IMR-90 (cell line): Measurements from ENCODE around the gene TMEM154. TPM values are rescaled to one million over a fixed set of nuclear protein-coding genes. Genes with fewer than 3 reads are reported as not detected.

Experiments used
- ATAC-seq: fragments of 200-7000 bp; cut with Tn5 transposase; 2 replicates; pipeline ENCODE4 v1.9.1; 2020; ENCODE audit warnings: low read depth, mild to moderate bottlenecking, moderate library complexity
- BruUV-seq: library from RNA; stranded (reverse); fragments of 400-500 nt; replicated peaks from 2 replicates; lab custom pipeline; 2021; lab: Mats Ljungman, UMichigan
- CTCF ChIA-PET: fragments of 300-600 bp; formaldehyde crosslinking; extraction: SDS; loops from one replicate; lab custom pipeline; 2021; ENCODE audit warnings: antibody characterized with exemption; lab: Yijun Ruan, JAX
- POLR2A ChIA-PET: fragments of 300-600 bp; sonication (Branson Sonifier 250); formaldehyde crosslinking; loops from one replicate; lab custom pipeline; 2022; ENCODE audit warnings: antibody characterized with exemption; ENCODE audit not compliant: unreplicated experiment; lab: Charles Lee
- DNase-seq: peaks from one replicate; pipeline ENCODE4 v3.0.0; 2013
- H2AFZ ChIP-seq: replicated peaks from 2 replicates; pipeline ENCODE3; 2013; ENCODE audit warnings: low read length, mild to moderate bottlenecking; ENCODE audit not compliant: poor library complexity
- H2AK5ac ChIP-seq: 2 replicates; pipeline ENCODE4 v1.6.1; 2013; ENCODE audit warnings: low read depth, low read length, inconsistent platforms
- H2AK9ac ChIP-seq: replicated peaks from 2 replicates; pipeline ENCODE3; 2013; ENCODE audit warnings: mild to moderate bottlenecking, low read depth, low read length, moderate library complexity; ENCODE audit not compliant: poor library complexity
- H2BK120ac ChIP-seq: 2 replicates; pipeline ENCODE4 v1.6.1; 2013; ENCODE audit warnings: low read depth, low read length, inconsistent platforms
- H2BK15ac ChIP-seq: 3 replicates; pipeline ENCODE4 v1.6.1; 2013; ENCODE audit warnings: low read depth, low read length, inconsistent platforms
- H2BK20ac ChIP-seq: 2 replicates; pipeline ENCODE4 v1.6.1; 2013; ENCODE audit warnings: low read depth, mild to moderate bottlenecking, inconsistent platforms, low read length, moderate library complexity
- H2BK5ac ChIP-seq: 2 replicates; pipeline ENCODE4 v1.6.1; 2013; ENCODE audit warnings: mild to moderate bottlenecking, low read depth, low read length, inconsistent platforms; ENCODE audit not compliant: poor library complexity, severe bottlenecking
- H3K14ac ChIP-seq: replicated peaks from 2 replicates; pipeline ENCODE4 v1.6.1; 2013; ENCODE audit warnings: low read depth, low read length, inconsistent platforms
- H3K18ac ChIP-seq: 2 replicates; pipeline ENCODE4 v1.6.1; 2013; ENCODE audit warnings: low read depth, low read length, control low read depth
- H3K23ac ChIP-seq: 2 replicates; pipeline ENCODE4 v1.6.1; 2013; ENCODE audit warnings: low read depth, low read length, inconsistent platforms
- H3K27ac ChIP-seq: 2 replicates; pipeline ENCODE4 v1.5.1; 2013; ENCODE audit warnings: mild to moderate bottlenecking, control low read depth, low read length; ENCODE audit not compliant: insufficient read depth
- H3K27me3 ChIP-seq: 2 replicates; pipeline ENCODE4 v1.6.1; 2013; ENCODE audit warnings: low read length; ENCODE audit not compliant: control insufficient read depth, insufficient read depth
- H3K36me3 ChIP-seq: 2 replicates; pipeline ENCODE4 v1.6.1; 2013; ENCODE audit warnings: low read length, mixed read lengths; ENCODE audit not compliant: control insufficient read depth, insufficient read depth
- H3K4ac ChIP-seq: 2 replicates; pipeline ENCODE4 v1.6.1; 2013; ENCODE audit warnings: low read depth, low read length, inconsistent platforms
- H3K4me1 ChIP-seq: 2 replicates; pipeline ENCODE4 v1.6.1; 2013; ENCODE audit warnings: low read length, mixed read lengths; ENCODE audit not compliant: control insufficient read depth, insufficient read depth
- H3K4me2 ChIP-seq: 2 replicates; pipeline ENCODE4 v1.6.1; 2013; ENCODE audit warnings: low read depth, mild to moderate bottlenecking, control low read depth, low read length, moderate library complexity
- H3K4me3 ChIP-seq: 2 replicates; pipeline ENCODE4 v1.5.1; 2013; ENCODE audit warnings: low read depth, mild to moderate bottlenecking, control low read depth, low read length, moderate library complexity; ENCODE audit not compliant: insufficient read depth
- H3K56ac ChIP-seq: 2 replicates; pipeline ENCODE4 v1.6.1; 2013; ENCODE audit warnings: low read length, inconsistent platforms; ENCODE audit not compliant: insufficient read depth; ENCODE audit errors: extremely low read depth
- H3K79me1 ChIP-seq, 2 experiments: 2 replicates each; pipeline ENCODE4 v1.6.1; 2013; ENCODE audit warnings: low read length in 2 of 2, inconsistent platforms in 1 of 2, low read depth in 1 of 2
- H3K9ac ChIP-seq: 2 replicates; pipeline ENCODE4 v1.6.1; 2013; ENCODE audit warnings: low read depth, low read length, control low read depth
- H3K9me1 ChIP-seq: 2 replicates; pipeline ENCODE4 v1.6.1; 2013; ENCODE audit warnings: low read length, inconsistent platforms; ENCODE audit not compliant: insufficient read depth
- H3K9me3 ChIP-seq: 2 replicates; pipeline ENCODE4 v1.6.1; 2013; ENCODE audit warnings: low read length; ENCODE audit not compliant: control insufficient read depth, insufficient read depth
- H4K20me1 ChIP-seq: 2 replicates; pipeline ENCODE4 v1.6.1; 2013; ENCODE audit warnings: low read length, inconsistent platforms; ENCODE audit not compliant: insufficient read depth
- H4K5ac ChIP-seq: 2 replicates; pipeline ENCODE4 v1.6.1; 2013; ENCODE audit warnings: mild to moderate bottlenecking, low read depth, low read length, control low read depth
- H4K8ac ChIP-seq, 2 experiments: 2 replicates each; pipeline ENCODE4 v1.6.1; 2013; ENCODE audit warnings: low read depth in 2 of 2, low read length in 2 of 2, control low read depth in 1 of 2, inconsistent platforms in 1 of 2
- H4K91ac ChIP-seq: 2 replicates; pipeline ENCODE4 v1.6.1; 2013; ENCODE audit warnings: low read depth, low read length, inconsistent platforms; ENCODE audit not compliant: insufficient read depth
- BHLHE40 ChIP-seq: fragments of 150-350 bp; IDR thresholded peaks from 2 replicates; pipeline ENCODE4 v1.6.1; 2016; ENCODE audit warnings: mild to moderate bottlenecking, low read depth, low read length
- CHD1 ChIP-seq: IDR thresholded peaks from 2 replicates; pipeline ENCODE4 v1.6.1; 2012; ENCODE audit warnings: low read depth, low read length, improper control_type of control experiment
- CTCF ChIP-seq: conservative IDR thresholded peaks from 2 replicates; pipeline ENCODE4 v1.5.1; 2012; ENCODE audit warnings: mild to moderate bottlenecking, low read depth, low read length, improper control_type of control experiment
- ELK1 ChIP-seq: fragments of 150-350 bp; IDR thresholded peaks from 2 replicates; pipeline ENCODE4 v1.6.1; 2016; ENCODE audit warnings: low read depth, mild to moderate bottlenecking, low read length, moderate library complexity, borderline replicate concordance
- FOS ChIP-seq: fragments of 150-350 bp; IDR thresholded peaks from 2 replicates; pipeline ENCODE4 v1.6.1; 2016; ENCODE audit warnings: low read depth, low read length
- MAFK ChIP-seq: IDR thresholded peaks from 2 replicates; pipeline ENCODE4 v1.6.1; 2012; ENCODE audit warnings: low read depth, low read length, improper control_type of control experiment
- MXI1 ChIP-seq: IDR thresholded peaks from 2 replicates; pipeline ENCODE4 v1.6.1; 2012; ENCODE audit warnings: low read depth, mild to moderate bottlenecking, low read length, moderate library complexity, borderline replicate concordance
- NFE2L2 ChIP-seq: fragments of 150-350 bp; IDR thresholded peaks from 2 replicates; pipeline ENCODE4 v1.6.1; 2016; ENCODE audit warnings: low read depth, mild to moderate bottlenecking, low read length
- POLR2A ChIP-seq: IDR thresholded peaks from 2 replicates; pipeline ENCODE4 v1.6.1; 2012; ENCODE audit warnings: mild to moderate bottlenecking, low read depth, low read length
- RAD21 ChIP-seq: IDR thresholded peaks from 2 replicates; pipeline ENCODE4 v1.6.1; 2012; ENCODE audit warnings: low read length, improper control_type of control experiment
- RCOR1 ChIP-seq: IDR thresholded peaks from 2 replicates; pipeline ENCODE4 v1.6.1; 2012; ENCODE audit warnings: mild to moderate bottlenecking, low read length, improper control_type of control experiment; ENCODE audit not compliant: insufficient replicate concordance
- RFX5 ChIP-seq: IDR thresholded peaks from 2 replicates; pipeline ENCODE4 v1.8.0; 2012; ENCODE audit warnings: low read depth, mild to moderate bottlenecking, low read length, moderate library complexity
- SMC3 ChIP-seq: fragments of 150-350 bp; IDR thresholded peaks from 2 replicates; pipeline ENCODE4 v1.6.1; 2016; ENCODE audit warnings: low read depth, mild to moderate bottlenecking, antibody characterized with exemption, low read length, moderate library complexity
- USF2 ChIP-seq: fragments of 150-350 bp; IDR thresholded peaks from 2 replicates; pipeline ENCODE4 v1.6.1; 2017; ENCODE audit warnings: mild to moderate bottlenecking, antibody characterized with exemption, low read length, low read depth
- WGBS, 2 experiments: methylation state at CpG; one replicate each; pipeline versions ENCODE4 v1.1.5 to v1.1.7; 2013; ENCODE audit warnings: missing lambda C conversion rate in 2 of 2; ENCODE audit not compliant: insufficient read length in 1 of 2; ENCODE audit errors: extremely low coverage in 2 of 2; 5-methylcytosine and 5-hydroxymethylcytosine counted together
- dilution Hi-C: fragments of 300-500 bp; cut with HindIII; formaldehyde crosslinking; loops from one replicate; pipeline ENCODE4 v1.14.3; 2018; ENCODE audit warnings: low sequenced_read_pairs; ENCODE audit not compliant: unreplicated experiment
- in situ Hi-C: fragments of 300-500 bp; cut with MboI; formaldehyde crosslinking; loops from 3 replicates; pipeline ENCODE4 v1.14.3; 2019; ENCODE audit warnings: low sequenced_read_pairs, inconsistent platforms, mixed read lengths
- intact Hi-C: fragments of 100-400 bp; cut with micrococcal nuclease; formaldehyde crosslinking; loops from 2 replicates; pipeline ENCODE4 v1.10.0; 2022
- polyA plus RNA-seq, 3 experiments: library from polyadenylated mRNA; depleted of rRNA; stranded (reverse); fragments of >200 nt; gene quantifications; 2 replicates each; pipeline ENCODE4 v1.2.3, GENCODE V29; 2012; ENCODE audit warnings: low replicate concordance in 1 of 3
- total RNA-seq: library from RNA; depleted of rRNA; stranded (reverse); fragments of >200 nt; gene quantifications from 2 replicates; pipeline ENCODE4 v1.2.3, GENCODE V29; 2012

Gene TMEM154
- total and polyA plus RNA-seq, 2 of the 4 experiments (the other 2 are of a cell fraction): 0.12 to 0.18 TPM

GRCh38 chr4:152633118-152633517 lies 46.7 kb downstream of the TMEM154 start:
- Histone ChIP-seq H2BK120ac (no peak overlapping the region), H3K9me1 (no peaks in the 10 kb centered on the region), H3K9ac (no peak overlapping the region), H3K4ac (no peak overlapping the region), H3K79me1 (no peaks in the 10 kb centered on the region), H4K20me1 (no peaks in the 10 kb centered on the region), H3K23ac (no peak overlapping the region), H3K4me1 (no peaks in the 10 kb centered on the region), H4K8ac (no peak overlapping the region), H4K91ac (no peak overlapping the region), H2BK5ac (no peak overlapping the region), H2AK9ac (no peak overlapping the region), H3K14ac (no peak overlapping the region), H3K18ac (no peak overlapping the region), H2AK5ac (no peak overlapping the region), H2BK15ac (no peak overlapping the region), H3K4me2 (no peak overlapping the region), H3K27me3 (no peaks in the 10 kb centered on the region; the same call in 1 of the 2 replicates), H3K9me3 (no peaks in the 10 kb centered on the region), H3K56ac (no peak overlapping the region), H4K5ac (no peak overlapping the region), H2AFZ (peak overlapping the region; percentile 17), H3K36me3 (no peaks in the 10 kb centered on the region), H2BK20ac (no peak overlapping the region), H3K4me3 (no peak overlapping the region), H3K27ac (no peak overlapping the region)
- in situ Hi-C loops: no loop called here
- intact Hi-C loops: no loop called here
- dilution Hi-C loops: no loop called here
- no peak for DNase-seq
- no peak for TF ChIP-seq NFE2L2
- no peak for TF ChIP-seq MAFK
- TF ChIP-seq RAD21: no peak
- TF ChIP-seq SMC3: no peak
- TF ChIP-seq CTCF: no peak
- TF ChIP-seq BHLHE40: no peak
- no peak for TF ChIP-seq CHD1
- no peak for TF ChIP-seq USF2
- no peak for TF ChIP-seq RFX5
- TF ChIP-seq POLR2A: no peak
- no peak for TF ChIP-seq FOS
- no peak for TF ChIP-seq ELK1
- TF ChIP-seq RCOR1: no peak
- TF ChIP-seq MXI1: no peak
- ChIA-PET POLR2A (no interaction called here), CTCF (no interaction called here)
- no TSS peak for BruUV-seq
- no peak for ATAC-seq
- WGBS, 2 experiments: 80% methylated on average over 1 of the region's 3 CpGs; no CpG with 5 or more reads in 1 of the 2 experiments
